Activated CD4-positive, alpha-beta T cell treated with anti-CD3 and anti-CD28 coated beads, Interleukin-10, Interleukin-2, amounts not matched to agents 100 ng/mL and 50 ng/mL, durations not matched to agents 16 hours and 8 hours (primary cell): ENCODE measurements around the gene RAPSN.

Experiments
- DNase-seq: peaks from one replicate; pipeline ENCODE4 v3.0.0-alpha.2; 2020

Gene RAPSN

DNA sequence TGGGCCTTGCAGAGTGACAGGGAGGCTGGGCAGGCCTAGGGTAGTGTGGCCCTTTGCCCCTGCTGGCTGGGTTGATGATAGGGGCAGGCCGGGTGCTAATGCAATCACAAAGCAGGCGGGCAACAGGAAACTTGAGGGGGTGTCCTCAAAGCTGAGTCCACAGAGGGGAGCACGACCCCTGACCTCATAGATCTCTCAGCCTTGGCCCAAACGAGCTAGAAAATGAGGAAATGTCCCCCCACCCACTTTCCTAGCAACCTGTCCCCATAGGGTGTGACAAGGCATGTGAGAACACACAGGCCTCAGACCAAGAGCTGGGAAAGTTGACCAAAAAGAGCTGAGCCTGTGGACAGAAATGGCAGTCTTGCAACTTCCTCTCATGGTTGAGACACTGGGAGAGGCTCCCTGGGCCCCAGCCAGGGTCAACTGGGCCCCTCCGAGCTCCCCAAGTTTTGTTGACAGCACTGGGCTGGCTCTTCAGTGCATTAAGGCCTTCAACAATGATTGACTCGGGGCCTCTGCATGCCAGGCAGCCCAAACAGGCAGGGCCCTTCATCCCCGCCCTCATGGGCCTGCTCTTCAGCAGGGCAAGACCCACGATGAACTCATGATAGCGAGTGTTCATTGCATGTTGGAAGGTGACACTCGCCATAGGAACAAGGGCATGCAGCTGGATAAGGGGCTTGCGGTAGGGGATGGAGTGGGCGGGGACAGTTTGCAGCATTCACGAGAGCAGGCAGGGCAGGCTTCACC is 60.8 kb downstream of the RAPSN start:
- no peak for DNase-seq
